ENCODE measurements around the gene OLIG1.

DNA sequence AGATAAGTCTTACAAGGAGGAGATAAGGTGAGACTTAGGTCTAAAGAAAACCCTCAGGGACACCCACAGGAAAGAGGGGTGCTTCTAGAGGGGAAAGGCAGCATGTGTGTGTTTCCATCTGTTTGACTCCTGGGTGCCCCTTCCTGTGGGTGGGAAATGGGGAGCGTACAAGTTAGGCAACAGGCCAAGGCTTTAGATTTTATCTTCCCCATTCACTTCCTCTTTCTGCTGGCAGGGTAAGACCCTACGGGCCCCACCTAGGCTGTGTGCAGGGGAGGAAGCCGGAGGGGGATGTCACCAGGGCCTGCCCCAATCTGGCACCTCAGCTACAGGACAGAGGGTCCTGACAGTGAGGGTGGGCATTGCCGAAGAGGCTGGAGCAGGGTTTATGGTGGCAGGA, 2.5 kb upstream of the OLIG1 start:
- TF ChIP-seq POLR2A (IDR thresholded peaks at IDR 0.05): no peak
- TF ChIP-seq, protein P1, sequence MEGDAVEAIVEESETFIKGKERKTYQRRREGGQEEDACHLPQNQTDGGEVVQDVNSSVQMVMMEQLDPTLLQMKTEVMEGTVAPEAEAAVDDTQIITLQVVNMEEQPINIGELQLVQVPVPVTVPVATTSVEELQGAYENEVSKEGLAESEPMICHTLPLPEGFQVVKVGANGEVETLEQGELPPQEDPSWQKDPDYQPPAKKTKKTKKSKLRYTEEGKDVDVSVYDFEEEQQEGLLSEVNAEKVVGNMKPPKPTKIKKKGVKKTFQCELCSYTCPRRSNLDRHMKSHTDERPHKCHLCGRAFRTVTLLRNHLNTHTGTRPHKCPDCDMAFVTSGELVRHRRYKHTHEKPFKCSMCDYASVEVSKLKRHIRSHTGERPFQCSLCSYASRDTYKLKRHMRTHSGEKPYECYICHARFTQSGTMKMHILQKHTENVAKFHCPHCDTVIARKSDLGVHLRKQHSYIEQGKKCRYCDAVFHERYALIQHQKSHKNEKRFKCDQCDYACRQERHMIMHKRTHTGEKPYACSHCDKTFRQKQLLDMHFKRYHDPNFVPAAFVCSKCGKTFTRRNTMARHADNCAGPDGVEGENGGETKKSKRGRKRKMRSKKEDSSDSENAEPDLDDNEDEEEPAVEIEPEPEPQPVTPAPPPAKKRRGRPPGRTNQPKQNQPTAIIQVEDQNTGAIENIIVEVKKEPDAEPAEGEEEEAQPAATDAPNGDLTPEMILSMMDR (IDR thresholded peaks at IDR 0.05): no peak

Data from prostate gland (tissue), 2 donors.